A549 treated with ZK216348 at 1 μM for 4 hours (cell line): ENCODE results near the gene SLC4A5. TPM values are rescaled to one million over a fixed set of nuclear protein-coding genes. Genes with fewer than 3 reads are reported as not detected.

Experiments used
- total RNA-seq: library from RNA; stranded (reverse); fragments of 200-300 nt; extraction: Qiagen RNA extraction; gene quantifications from 5 replicates; pipeline ENCODE4 v1.2.3, GENCODE V29; 2022; ENCODE audit warnings: low read depth

The SLC4A5 gene, protein sequence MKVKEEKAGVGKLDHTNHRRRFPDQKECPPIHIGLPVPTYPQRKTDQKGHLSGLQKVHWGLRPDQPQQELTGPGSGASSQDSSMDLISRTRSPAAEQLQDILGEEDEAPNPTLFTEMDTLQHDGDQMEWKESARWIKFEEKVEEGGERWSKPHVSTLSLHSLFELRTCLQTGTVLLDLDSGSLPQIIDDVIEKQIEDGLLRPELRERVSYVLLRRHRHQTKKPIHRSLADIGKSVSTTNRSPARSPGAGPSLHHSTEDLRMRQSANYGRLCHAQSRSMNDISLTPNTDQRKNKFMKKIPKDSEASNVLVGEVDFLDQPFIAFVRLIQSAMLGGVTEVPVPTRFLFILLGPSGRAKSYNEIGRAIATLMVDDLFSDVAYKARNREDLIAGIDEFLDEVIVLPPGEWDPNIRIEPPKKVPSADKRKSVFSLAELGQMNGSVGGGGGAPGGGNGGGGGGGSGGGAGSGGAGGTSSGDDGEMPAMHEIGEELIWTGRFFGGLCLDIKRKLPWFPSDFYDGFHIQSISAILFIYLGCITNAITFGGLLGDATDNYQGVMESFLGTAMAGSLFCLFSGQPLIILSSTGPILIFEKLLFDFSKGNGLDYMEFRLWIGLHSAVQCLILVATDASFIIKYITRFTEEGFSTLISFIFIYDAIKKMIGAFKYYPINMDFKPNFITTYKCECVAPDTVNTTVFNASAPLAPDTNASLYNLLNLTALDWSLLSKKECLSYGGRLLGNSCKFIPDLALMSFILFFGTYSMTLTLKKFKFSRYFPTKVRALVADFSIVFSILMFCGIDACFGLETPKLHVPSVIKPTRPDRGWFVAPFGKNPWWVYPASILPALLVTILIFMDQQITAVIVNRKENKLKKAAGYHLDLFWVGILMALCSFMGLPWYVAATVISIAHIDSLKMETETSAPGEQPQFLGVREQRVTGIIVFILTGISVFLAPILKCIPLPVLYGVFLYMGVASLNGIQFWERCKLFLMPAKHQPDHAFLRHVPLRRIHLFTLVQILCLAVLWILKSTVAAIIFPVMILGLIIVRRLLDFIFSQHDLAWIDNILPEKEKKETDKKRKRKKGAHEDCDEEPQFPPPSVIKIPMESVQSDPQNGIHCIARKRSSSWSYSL
- 0.11 to 0.69 TPM (median 0.63 TPM) in 5 replicates for total RNA-seq

GRCh38 chr2:74343316-74343715 is at the start of gene SLC4A5:
Gene SLC4A5, minus strand, starts transcription at chr2:74343416. Its CDS starts 28,393 bp downstream, at chr2:74315023.

DNA sequence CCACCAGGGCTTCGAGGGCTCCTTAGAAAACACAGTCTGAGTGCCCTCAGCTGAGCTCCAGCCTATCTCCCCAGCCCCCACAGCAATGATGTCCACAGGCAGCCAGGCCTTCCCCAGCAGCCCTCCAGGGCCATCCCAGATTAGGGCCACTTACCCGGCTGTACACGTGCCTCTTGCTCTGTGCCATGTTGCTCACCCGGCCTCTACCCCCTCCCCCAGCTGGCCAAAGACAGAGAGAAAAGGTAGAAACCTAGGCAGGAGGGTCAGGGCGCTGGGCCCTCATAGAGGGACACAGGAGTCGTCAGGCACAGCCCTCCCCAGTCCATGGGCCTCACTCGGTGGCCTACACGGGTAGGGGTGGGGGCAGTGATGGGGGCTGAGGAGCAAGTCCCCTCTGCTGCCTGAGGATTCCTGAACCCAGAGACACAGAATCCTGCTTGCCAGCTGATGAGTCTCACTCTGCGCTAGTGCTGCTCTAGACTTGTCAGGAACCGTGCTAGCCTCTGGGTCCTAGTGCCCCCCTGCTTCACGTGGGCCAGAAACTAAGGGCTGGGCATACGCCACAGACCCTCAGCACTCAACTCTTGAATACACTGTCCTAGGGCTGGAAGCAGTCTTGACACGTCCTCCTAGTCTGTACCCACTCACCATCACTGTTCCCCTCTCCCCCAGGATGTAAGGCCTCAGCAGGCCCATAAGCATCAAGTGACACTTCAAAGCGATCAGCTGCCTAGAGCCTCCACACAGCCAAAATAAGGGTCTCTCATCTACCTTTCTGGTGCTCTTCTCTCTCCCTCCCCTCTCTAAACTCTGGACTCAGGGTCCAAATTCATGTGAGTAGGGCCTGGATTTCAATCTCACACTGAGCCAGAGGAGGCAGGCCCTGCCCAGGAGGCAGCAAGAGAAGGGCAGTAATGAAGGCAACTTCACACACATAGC is 36.9 kb upstream of the SLC4A5 start, which contains the start of gene DCTN1:
TSS of gene DCTN1 (minus strand) at position 461 of the 939 bp plus-strand sequence. CDS start at position 187, 274 bp downstream.

GRCh38 chr2:74198461-74199274 is 144.5 kb downstream of the SLC4A5 start, which contains the start of gene MTHFD2:
Gene MTHFD2, plus strand, starts transcription at chr2:74198615. Its CDS starts 27 bp downstream, at chr2:74198642.

GRCh38 chr2:74178211-74179062 is 164.8 kb downstream of the SLC4A5 start, which contains the start of gene MOB1A:
Gene MOB1A, minus strand, starts transcription at chr2:74178879. Its CDS starts 205 bp downstream, at chr2:74178674.

Other genes with a start within 250 kb of the SLC4A5 start
- gene BOLA3, start 195.5 kb downstream of the SLC4A5 start, total RNA-seq: 108 to 152 TPM (median 135 TPM) in 5 replicates
- 55.5 to 91.9 TPM (median 81.7 TPM) in 5 replicates for gene MOB1A, start 164.5 kb downstream of the SLC4A5 start, total RNA-seq
- gene MTHFD2, start 144.8 kb downstream of the SLC4A5 start, total RNA-seq: 141 to 176 TPM (median 144 TPM) in 5 replicates
- gene DCTN1, start 36.9 kb upstream of the SLC4A5 start, total RNA-seq: 107 to 172 TPM (median 149 TPM) in 5 replicates
- gene C2orf81, start 78.2 kb upstream of the SLC4A5 start, total RNA-seq: 2.1 to 3.7 TPM (median 3.0 TPM) in 5 replicates
- gene WDR54, start 78.3 kb upstream of the SLC4A5 start, total RNA-seq: 63.6 to 93.1 TPM (median 85.8 TPM) in 5 replicates
- 15.5 to 29.0 TPM (median 23.7 TPM) in 5 replicates for gene RTKN, start 98.5 kb upstream of the SLC4A5 start, total RNA-seq
- 48.5 to 61.5 TPM (median 59.0 TPM) in 5 replicates for gene INO80B, start 111.7 kb upstream of the SLC4A5 start, total RNA-seq
- 43.1 to 83.5 TPM (median 81.4 TPM) in 5 replicates for gene WBP1, start 115.0 kb upstream of the SLC4A5 start, total RNA-seq
- 30.7 to 57.7 TPM (median 50.7 TPM) in 5 replicates for gene MOGS, start 122.0 kb upstream of the SLC4A5 start, total RNA-seq
- gene MRPL53, start 129.3 kb upstream of the SLC4A5 start, total RNA-seq: 106 to 146 TPM (median 137 TPM) in 5 replicates
- gene CCDC142, start 139.6 kb upstream of the SLC4A5 start, total RNA-seq: 9.7 to 17.8 TPM (median 13.6 TPM) in 5 replicates
- 13.0 to 21.2 TPM (median 16.6 TPM) in 5 replicates for gene TTC31, start 139.7 kb upstream of the SLC4A5 start, total RNA-seq
- 2.2 to 4.3 TPM (median 3.3 TPM) in 5 replicates for gene LBX2, start 156.2 kb upstream of the SLC4A5 start, total RNA-seq
- gene PCGF1, start 164.3 kb upstream of the SLC4A5 start, total RNA-seq: 28.0 to 41.4 TPM (median 33.8 TPM) in 5 replicates
- 0.15 to 0.74 TPM (median 0.21 TPM) in 5 replicates for gene TLX2, start 171.0 kb upstream of the SLC4A5 start, total RNA-seq
- gene DQX1, start 182.8 kb upstream of the SLC4A5 start, total RNA-seq: 0.09 to 0.49 TPM (median 0.20 TPM) in 3 of 5 replicates, not detected in the others
- gene AUP1, start 186.3 kb upstream of the SLC4A5 start, total RNA-seq: 161 to 256 TPM (median 248 TPM) in 5 replicates
- 24.5 to 44.4 TPM (median 40.0 TPM) in 5 replicates for gene HTRA2, start 186.5 kb upstream of the SLC4A5 start, total RNA-seq
- 0.27 to 1.1 TPM (median 0.58 TPM) in 5 replicates for gene LOXL3, start 210.5 kb upstream of the SLC4A5 start, total RNA-seq
- 3.9 to 6.2 TPM (median 4.7 TPM) in 5 replicates for gene DOK1, start 211.3 kb upstream of the SLC4A5 start, total RNA-seq